Measurements from ENCODE around the gene AIF1.
A peak's percentile ranks its signal among the peaks of the same experiment; 100 is the strongest.
"Not testable (repeated sequence)": the region's sequence is repeated elsewhere in the genome, so short reads cannot be mapped to it uniquely, and the experiment has no call there.

The AIF1 gene

DNA sequence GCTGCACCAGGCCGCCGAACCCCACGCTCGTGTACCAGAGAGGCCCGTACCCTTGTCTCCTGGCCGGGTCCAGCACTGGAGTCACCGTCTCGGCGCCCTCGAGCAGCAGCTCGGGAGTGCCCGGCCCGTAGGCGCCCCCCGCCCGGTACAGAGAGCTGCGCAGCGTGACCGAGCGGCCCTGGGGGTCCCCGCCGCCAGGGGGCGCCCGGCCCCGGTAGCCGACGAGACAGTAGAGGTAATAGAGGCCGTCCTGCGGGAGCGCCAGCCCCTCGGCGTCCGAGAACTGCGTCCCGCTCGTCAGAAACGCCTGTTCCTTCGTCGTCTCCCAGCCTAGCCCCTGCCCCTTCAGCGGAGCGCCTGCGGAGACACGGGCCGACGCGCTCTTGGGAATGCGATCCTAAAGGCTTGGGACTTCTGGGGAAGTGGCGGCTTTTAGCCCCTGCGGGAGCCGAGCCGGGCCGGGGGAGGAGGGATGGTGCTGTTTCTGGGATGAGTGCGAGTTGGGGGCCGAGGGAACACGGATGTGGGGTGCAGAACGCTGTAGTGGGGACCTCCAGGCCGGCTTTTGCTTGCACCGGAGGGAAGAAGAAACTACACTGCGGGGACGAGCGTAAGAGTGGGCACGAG lies 34.1 kb upstream of the AIF1 start:
- DNase-seq (ENCODE audit: low read depth in 2 of 2): peak; percentile 77 to 86

GRCh38 chr6:31581434-31582229 lies 33.4 kb upstream of the AIF1 start:
- no peak for DNase-seq (ENCODE audit: low read depth in 2 of 2)

GRCh38 chr6:31582230-31582643 lies 32.8 kb upstream of the AIF1 start, which contains the start of gene LTB:
LTB (minus strand) TSS chr6:31582424; CDS start chr6:31582417, 7 bp downstream.
- no peak for DNase-seq (ENCODE audit: low read depth in 2 of 2)

DNA sequence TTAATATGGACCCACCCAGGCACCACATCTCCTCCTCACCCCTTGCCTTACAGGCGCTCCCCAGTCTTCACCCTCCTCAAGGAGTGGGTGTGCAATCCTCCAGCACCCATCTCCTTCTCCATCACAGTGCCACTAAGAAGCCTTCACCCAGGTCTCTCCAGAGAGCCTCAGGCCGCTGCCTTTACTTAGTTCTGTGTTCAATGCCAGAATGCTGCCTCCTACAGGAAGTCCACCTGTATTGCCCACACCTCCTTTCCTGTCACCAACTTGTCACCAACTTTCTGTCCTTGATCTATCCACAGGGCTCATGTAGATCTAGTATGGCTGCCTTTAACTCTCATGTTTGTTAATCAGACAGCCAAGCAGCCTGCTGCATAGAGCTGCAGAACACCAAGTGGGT lies 29.5 kb upstream of the AIF1 start:
- DNase-seq (ENCODE audit: low read depth in 2 of 2): no peak

DNA sequence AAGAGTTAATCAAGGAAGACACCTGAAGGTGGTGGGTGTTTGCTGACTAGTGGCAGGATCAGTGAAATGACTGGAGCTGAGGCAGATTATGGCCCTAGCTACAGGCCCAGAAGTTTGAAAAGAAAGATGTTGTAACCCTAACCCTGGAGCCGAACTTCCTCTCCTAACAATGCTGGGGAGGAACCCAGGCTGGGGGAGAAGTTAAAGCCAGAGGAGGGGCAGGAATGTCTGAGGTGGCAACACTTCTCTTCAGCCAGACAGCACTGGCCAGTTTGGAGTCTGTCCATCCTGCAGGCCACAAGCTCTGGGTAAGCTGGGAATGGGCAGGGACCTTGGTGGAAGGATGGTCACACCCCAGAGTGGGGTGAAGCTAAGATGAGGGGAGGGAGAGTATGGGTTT lies 29.0 kb upstream of the AIF1 start, which contains the start of gene LST1:
Gene LST1 (plus strand): TSS at position 270 of the 400 bp plus-strand sequence. CDS start 1,023 bp downstream, outside the sequence.
- no peak for DNase-seq (ENCODE audit: low read depth in 2 of 2)

GRCh38 chr6:31586599-31587281 lies 28.3 kb upstream of the AIF1 start:
- no peak for DNase-seq (ENCODE audit: low read depth in 2 of 2)

DNA sequence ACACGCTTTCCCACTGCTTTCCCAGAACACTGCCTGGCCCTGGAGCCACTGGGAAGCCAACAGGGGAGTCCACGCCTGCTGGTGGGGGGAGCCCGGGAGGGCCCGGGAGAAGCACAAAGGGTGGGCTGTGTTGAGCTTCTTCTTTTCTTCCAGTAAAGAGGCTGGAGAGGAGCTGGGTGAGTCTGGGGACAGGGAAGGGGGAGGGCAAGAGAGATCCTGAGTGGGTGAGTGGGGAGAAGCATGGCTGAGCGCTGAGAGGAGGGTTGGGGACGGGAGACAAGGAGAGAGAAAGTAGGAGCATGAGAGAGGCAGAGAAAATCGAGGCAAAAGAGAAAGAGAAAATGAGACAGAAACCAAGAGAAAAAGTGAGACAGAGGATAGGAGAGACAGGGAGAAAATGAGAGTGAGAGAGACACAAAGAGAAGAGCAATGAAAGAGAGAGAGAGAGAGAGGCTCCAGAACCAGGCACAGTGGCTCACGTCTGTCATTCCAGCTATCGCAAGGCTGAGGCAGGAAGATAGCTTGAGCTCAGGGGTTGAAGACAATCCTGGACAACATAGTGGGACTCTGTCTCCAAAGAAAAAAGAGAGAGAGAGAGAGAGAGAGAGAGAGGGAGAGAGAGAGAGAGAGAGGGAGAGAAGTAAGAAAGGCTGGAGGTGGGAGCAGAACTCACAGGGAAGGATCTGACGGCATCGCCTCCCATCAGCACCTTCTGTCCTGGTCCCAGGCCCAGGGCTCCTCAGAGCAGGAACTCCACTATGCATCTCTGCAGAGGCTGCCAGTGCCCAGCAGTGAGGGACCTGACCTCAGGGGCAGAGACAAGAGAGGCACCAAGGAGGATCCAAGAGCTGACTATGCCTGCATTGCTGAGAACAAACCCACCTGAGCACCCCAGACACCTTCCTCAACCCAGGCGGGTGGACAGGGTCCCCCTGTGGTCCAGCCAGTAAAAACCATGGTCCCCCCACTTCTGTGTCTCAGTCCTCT lies 26.9 kb upstream of the AIF1 start:
- DNase-seq (ENCODE audit: low read depth in 2 of 2): no peak

DNA sequence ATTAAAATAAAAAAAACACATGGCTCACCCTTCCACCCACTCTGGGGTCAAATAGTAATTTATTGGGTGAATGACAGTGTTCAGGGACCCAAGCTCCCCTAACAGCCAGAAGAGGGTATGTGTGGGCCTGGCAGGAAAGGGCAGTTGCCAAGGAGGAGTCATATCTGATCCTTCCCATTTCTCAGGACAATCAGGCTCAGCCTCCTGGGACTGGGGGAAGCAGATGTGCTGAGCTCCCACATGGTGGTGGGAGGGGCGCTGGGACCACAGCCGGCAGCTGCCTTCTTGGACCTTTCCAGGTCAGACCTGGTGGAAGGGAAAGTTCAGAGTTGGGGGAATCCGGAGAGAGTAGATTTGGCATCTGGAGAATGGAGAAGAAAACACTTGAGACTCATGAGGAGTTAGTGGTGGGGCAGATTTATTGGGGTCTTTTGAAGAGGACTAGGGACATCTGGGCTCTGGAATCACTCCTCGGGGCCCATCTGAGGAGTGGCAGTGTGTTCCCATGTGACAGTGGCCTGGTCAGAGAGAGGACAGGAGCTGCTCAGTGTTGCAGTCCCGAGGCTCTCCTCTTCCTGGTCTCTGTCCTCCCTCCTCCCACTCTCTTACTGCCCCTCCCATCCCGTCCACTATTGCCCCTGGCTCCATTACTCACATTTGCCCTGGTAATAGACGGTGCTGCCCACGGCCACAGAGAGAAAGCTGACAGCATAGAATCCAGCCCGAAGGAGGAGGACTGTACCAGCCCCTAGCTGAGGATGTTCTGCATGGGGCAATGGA lies 26.0 kb upstream of the AIF1 start:
- no peak for DNase-seq (ENCODE audit: low read depth in 2 of 2)

DNA sequence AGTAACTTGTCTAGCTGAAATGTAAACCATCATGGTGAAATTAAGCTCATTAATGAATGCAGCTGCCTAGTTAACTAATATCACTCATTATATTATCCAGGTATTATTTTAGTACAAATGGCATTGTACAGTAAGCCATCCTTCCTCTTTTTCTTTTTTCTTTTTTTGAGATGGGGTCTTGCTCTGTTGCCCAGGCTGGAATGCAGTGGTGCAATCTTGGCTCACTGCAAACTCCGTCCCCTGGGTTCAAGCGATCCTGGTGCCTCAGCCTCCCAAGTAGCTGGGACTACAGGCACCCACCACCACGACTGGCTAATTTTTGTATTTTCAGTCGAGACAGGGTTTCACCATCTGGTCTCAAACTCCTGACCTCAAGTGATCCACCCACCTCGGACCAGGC lies 24.3 kb upstream of the AIF1 start:
- not testable (repeated sequence) for DNase-seq (ENCODE audit: low read depth in 2 of 2)

GRCh38 chr6:31592396-31592771 lies 22.6 kb upstream of the AIF1 start:
- no peak for DNase-seq (ENCODE audit: low read depth in 2 of 2)

DNA sequence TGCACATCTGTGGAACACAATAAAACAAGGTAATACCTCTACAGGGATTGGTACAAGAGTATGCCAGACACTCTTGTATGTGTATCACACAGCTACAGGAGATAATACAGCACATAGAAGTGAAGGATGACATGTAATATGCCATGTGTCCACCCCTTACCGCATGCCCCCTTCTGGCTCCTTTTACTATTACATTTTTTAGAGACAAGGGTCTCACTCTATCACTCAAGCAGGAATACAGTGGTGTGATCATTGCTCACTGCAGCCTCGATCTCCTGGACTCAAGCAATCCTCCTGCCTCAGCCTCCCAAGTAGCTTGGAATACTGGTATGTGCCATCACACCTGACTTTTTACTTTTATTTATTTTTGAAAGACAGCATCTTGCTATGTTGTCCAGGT lies 18.0 kb upstream of the AIF1 start:
- DNase-seq (ENCODE audit: low read depth in 2 of 2): no peak

- DNase-seq (ENCODE audit: low read depth in 2 of 2): no peak
Observed at GRCh38 chr6:31607317-31607716, 7.7 kb upstream of the AIF1 start.

GRCh38 chr6:31609519-31610406 lies 5.3 kb upstream of the AIF1 start:
- no peak for DNase-seq (ENCODE audit: low read depth in 2 of 2)

DNA sequence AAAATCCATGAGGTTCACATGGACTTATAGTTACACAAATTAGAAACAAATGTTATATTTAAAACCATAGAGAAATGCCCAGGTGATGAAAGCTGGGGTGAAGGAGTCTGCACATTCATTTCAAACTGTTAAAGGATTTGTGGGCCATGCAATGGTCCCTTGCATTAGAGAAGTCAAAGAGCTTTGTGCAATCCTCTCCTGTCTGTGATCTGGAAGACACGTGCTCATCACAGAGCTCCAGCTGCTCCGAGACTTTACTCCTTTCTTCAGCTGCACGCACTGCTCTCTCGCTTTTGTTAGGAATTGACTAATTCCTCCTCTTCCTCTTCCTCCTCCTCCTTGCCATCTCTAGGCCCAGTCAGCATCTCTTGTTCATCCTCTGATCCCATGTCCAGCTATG lies 4.1 kb upstream of the AIF1 start:
- no peak for DNase-seq (ENCODE audit: low read depth in 2 of 2)

- no peak for DNase-seq (ENCODE audit: low read depth in 2 of 2)
Observed at GRCh38 chr6:31614075-31614619, 887 bp upstream of the AIF1 start.

DNA sequence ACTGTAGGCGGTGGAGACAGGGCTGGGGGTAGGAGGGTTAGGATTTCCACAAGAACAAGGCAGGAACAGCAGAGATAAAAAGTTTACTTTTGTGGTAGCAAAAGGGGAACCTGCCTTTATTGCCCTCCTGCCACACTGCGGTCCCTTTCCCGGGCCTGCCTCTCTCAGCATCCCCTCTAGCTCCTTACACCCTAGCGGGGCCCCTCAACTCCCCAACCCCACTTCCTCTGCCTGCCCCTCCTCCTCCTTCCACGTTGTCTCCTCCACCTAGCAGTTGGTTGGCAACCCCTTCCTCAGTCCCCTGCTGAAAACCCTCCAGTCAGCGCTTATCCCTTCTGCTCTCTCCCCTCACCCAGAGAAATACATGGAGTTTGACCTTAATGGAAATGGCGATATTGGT lies 714 bp downstream of the AIF1 start:
- DNase-seq (ENCODE audit: low read depth in 2 of 2): peak in 1 of 2 donors; percentile 28

DNA sequence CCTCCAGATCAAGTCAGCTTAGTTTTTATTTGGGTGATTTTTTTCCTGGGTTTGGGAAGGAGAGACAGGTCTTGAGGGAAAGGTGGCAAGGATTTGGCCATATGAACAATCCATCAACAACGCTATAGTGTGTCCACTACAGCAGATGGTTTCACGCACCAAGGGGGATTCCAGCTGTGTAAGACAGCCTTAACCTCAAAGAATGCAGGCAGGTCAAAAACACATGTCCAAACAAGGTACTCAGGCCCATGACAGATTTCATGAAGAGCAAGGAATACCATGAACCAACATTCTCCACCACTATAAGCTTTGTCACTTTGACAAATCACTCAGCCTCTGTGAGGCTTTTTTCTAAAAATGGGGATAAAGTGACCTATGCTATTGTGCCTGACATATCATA lies 2.0 kb downstream of the AIF1 start:
- no peak for DNase-seq (ENCODE audit: low read depth in 2 of 2)

GRCh38 chr6:31619805-31620585 lies 5.0 kb downstream of the AIF1 start:
- peak; percentile 97 to 98 for DNase-seq (ENCODE audit: low read depth in 2 of 2)
